Occipital lobe (tissue), 3 donors: ENCODE measurements around the gene OR8J3. TPM values are rescaled to one million over a fixed set of nuclear protein-coding genes. Genes with fewer than 3 reads are reported as not detected.
"Not testable (repeated sequence)": the region's sequence is repeated elsewhere in the genome, so short reads cannot be mapped to it uniquely, and the experiment has no call there.

ENCODE experiments used
- DNase-seq: peaks from one replicate; lab custom pipeline; 2025; lab: John Stamatoyannopoulos, UW
- small RNA-seq: library from RNA; depleted of rRNA; stranded (forward); fragments of <200 nt; gene quantifications from one replicate; pipeline ENCODE3, GENCODE V24; 2014
- total RNA-seq: library from RNA; depleted of rRNA; stranded (reverse); fragments of >200 nt; gene quantifications from one replicate; pipeline ENCODE4 v1.2.3, GENCODE V29; 2014

Gene OR8J3
- total RNA-seq: not detected

- no peak for DNase-seq
These were observed at the start of gene OR8J3 for GRCh38 chr11:56140151-56140661. Gene OR8J3 (minus strand): TSS chr11:56140201. CDS start chr11:56137718, 2,483 bp downstream.

- no peak for DNase-seq
These were observed 48.6 kb upstream of the OR8J3 start for GRCh38 chr11:56188602-56189001.

GRCh38 chr11:56183459-56183858, 43.5 kb upstream of the OR8J3 start:
- DNase-seq: no peak

GRCh38 chr11:56176318-56176717, 36.3 kb upstream of the OR8J3 start, which contains the start of gene OR5J2:
Gene OR5J2 (plus strand): TSS chr11:56176618. CDS start chr11:56176618, 0 bp downstream.
- no peak for DNase-seq

GRCh38 chr11:56172256-56172830, 32.3 kb upstream of the OR8J3 start:
- no peak for DNase-seq

GRCh38 chr11:56163804-56164203, 23.8 kb upstream of the OR8J3 start:
- DNase-seq: no peak

GRCh38 chr11:56160217-56160616, 20.2 kb upstream of the OR8J3 start, which contains the start of gene OR8K5:
Gene OR8K5 (minus strand): TSS chr11:56160317. CDS start chr11:56160317, 0 bp downstream.
- DNase-seq: no peak

- no peak for DNase-seq
These were observed 12.3 kb upstream of the OR8J3 start for GRCh38 chr11:56152333-56152732.

GRCh38 chr11:56151376-56151775, 11.4 kb upstream of the OR8J3 start:
- DNase-seq: no peak

GRCh38 chr11:56143681-56144080, 3.7 kb upstream of the OR8J3 start:
- not testable (repeated sequence) for DNase-seq

GRCh38 chr11:56122073-56122472, 17.9 kb downstream of the OR8J3 start, which contains the start of gene OR8H3:
Gene OR8H3 (plus strand): TSS chr11:56122373. CDS start chr11:56122373, 0 bp downstream.
- DNase-seq: no peak

- no peak for DNase-seq
These were observed 36.7 kb downstream of the OR8J3 start, which contains the start of gene OR8H2 for GRCh38 chr11:56103210-56103737. Gene OR8H2 (plus strand): TSS chr11:56103687. CDS start chr11:56105043, 1,356 bp downstream.

GRCh38 chr11:56093008-56093407, 47.0 kb downstream of the OR8J3 start, which contains the start of gene OR8I2:
Gene OR8I2 (plus strand): TSS chr11:56093308. CDS start chr11:56093308, 0 bp downstream.
- DNase-seq: no peak

GRCh38 chr11:56089697-56090096, 50.3 kb downstream of the OR8J3 start:
- DNase-seq: no peak

Small RNA genes lying within 50 kb of the gene (small RNA-seq; reads per million reads assigned to genes)
- gene OR8I4P: not detected

Other genes starting within 250 kb of the OR8J3 start
- not detected for gene OR5W2, start 225.6 kb downstream of the OR8J3 start, total RNA-seq
- not detected for gene OR5I1, start 203.8 kb downstream of the OR8J3 start, total RNA-seq
- gene OR10AG1, start 170.3 kb downstream of the OR8J3 start, total RNA-seq: not detected
- gene OR5F1, start 145.6 kb downstream of the OR8J3 start, total RNA-seq: not detected
- gene OR5AS1, start 112.5 kb downstream of the OR8J3 start, total RNA-seq: not detected
- not detected for gene OR8I2, start 46.9 kb downstream of the OR8J3 start, total RNA-seq
- gene OR8H2, start 36.5 kb downstream of the OR8J3 start, total RNA-seq: not detected
- not detected for gene OR8H3, start 17.8 kb downstream of the OR8J3 start, total RNA-seq
- gene OR8K5, start 20.1 kb upstream of the OR8J3 start, total RNA-seq: not detected
- not detected for gene OR5J2, start 36.4 kb upstream of the OR8J3 start, total RNA-seq
- gene OR5T2, start 94.1 kb upstream of the OR8J3 start, total RNA-seq: not detected
- not detected for gene OR5T3, start 112.1 kb upstream of the OR8J3 start, total RNA-seq
- gene OR5T1, start 134.0 kb upstream of the OR8J3 start, total RNA-seq: not detected
- not detected for gene OR8H1, start 152.1 kb upstream of the OR8J3 start, total RNA-seq
- gene OR8K3, start 174.9 kb upstream of the OR8J3 start, total RNA-seq: not detected
- gene OR8K1, start 205.8 kb upstream of the OR8J3 start, total RNA-seq: not detected
- not detected for gene OR8J1, start 214.1 kb upstream of the OR8J3 start, total RNA-seq
- not detected for gene OR8U1, start 235.4 kb upstream of the OR8J3 start, total RNA-seq